Central memory CD4-positive, alpha-beta T cell (primary cell): ENCODE data around the gene METTL1.

Source experiments
- DNase-seq: peaks from one replicate; pipeline ENCODE4 v3.0.0; 2022

Gene METTL1

DNA sequence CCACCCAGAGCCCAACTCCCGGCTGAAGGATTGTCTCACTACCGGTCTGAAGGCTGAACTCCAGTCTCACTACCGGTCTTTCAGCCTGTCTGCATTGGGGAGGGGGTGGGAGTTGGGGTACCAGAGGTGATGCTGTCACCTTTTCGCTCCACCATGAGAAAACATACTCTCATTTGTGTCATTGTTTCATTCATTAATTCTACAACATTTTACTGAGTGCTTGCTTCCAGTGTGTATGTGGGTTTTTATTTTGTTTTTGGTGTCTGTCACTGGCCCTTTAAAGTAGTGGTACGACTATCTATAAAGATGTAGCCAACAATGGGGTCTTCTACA lies 19.3 kb downstream of the METTL1 start:
- DNase-seq, result no peak

DNA sequence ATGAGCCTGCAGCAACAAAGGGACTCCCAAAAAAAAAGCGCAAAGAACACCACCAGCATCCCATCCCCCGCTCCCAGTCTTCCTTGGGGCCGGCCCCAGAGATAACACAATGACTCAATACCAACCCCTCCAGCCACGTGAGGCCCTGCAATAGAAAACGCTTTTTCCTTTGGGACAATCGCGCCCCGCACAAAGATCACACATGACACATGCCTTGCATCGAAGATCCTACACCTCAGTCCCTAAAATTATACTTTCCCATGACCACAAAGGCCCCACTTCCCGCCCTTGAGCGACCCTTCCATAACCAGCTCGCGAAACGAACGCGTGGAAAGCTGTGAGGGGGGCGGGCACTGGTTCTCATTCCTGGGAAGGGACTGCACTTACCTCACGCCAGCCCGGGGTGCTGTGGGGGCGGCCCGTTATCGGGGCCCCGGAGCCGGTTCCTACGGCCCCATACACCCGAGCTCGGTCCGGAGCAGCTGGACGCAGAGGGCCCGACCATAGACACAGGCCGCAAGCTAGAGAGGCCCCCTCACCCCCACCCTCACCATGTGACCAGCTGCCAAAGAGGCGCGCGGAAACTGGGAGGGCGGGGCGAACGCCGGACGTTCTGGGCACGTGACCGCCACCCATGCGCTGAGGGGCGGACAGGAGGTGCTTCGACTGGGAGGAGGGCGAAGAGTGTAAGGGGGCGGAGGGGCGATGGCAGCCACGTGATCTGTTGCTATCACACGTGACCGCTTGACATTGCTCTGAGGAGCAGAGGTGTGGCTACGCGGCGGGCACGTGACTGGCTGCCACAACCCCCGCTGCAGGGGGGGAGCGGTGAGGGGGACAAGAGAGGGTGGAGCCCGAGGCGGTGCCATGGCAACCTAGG lies 19.9 kb downstream of the METTL1 start, which contains the start of gene CDK4:
Gene CDK4 (minus strand): TSS at position 523 of the 880 bp plus-strand sequence. CDS start 593 bp downstream, outside the sequence.
- peak; percentile 99 for DNase-seq

DNA sequence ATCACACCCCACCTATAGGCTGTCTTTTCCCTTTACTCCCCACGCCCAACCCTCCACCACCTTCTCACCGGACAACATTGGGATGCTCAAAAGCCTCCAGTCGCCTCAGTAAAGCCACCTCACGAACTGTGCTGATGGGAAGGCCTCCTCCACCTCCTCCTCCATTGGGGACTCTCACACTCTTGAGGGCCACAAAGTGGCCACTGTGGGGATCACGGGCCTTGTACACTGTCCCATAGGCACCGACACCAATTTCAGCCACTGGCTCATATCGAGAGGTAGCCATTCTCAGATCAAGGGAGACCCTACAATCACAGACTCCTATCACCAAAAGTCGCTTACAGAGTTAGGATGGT lies 20.5 kb downstream of the METTL1 start:
- DNase-seq, result no peak

DNA sequence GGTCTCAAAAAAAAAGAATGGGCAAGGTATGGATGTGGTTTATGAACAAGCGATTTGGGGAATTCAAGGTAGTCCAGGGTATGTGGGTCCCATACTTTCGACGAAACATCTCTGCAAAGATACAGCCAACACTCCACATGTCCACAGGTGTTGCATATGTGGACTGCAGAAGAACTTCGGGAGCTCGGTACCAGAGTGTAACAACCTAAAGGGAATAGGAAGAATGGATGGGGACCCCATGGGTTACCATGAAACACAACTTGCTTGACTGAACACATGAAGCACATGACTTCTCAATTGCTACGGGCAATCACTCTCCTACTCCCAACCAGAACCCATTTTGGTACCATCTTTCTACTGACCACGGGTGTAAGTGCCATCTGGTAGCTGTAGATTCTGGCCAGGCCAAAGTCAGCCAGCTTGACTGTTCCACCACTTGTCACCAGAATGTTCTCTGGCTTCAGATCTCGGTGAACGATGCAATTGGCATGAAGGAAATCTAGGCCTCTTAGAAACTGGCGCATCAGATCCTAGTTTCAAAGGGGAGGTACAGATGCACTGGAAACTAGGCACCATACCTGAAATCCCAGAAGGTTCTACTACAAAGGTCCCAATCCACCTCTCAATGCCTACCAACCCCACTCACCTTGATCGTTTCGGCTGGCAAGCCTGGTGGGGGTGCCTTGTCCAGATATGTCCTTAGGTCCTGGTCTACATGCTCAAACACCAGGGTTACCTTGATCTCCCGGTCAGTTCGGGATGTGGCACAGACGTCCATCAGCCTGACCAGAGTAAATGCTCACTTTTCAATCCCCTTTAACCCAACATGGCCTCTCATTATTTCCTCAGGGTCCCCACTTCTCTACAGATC lies 21.1 kb downstream of the METTL1 start:
- no peak for DNase-seq

DNA sequence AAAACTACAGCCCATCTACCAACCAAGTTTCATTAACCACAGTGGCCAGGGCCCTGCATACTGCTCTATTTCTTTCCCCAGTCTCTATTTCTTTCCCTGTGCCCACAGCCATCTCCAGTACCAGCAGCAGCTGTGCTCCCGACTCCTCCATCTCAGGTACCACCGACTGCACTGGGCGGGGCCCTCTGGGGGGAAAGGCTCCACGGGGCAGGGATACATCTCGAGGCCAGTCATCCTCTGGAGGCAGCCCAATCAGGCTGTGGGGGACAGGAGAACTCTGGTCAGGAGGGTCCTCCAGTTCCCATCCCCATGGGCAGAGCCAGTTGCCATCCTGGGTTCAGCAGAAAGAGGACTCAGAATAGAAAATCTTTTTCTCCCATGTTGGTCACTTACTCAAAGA lies 22.8 kb downstream of the METTL1 start:
- no peak for DNase-seq

DNA sequence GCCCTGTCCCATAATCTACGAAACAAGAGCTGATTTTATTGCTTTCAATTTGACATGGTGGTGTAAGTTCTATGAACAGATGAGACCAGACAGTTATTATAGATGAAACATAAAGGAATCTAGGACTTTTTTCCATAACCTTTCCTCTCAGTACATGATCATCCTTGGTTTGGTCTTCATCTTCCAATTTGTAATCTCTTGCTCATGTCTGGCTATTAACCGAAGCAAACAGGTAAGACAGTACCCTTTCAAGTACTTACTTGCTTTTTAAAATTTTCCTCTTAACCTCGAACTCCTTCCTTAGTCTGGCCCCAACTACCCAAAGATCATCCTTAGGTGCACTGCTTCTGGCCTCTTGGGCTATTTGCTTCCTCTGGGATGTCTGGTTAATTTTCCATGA lies 25.9 kb downstream of the METTL1 start:
- DNase-seq, result no peak

DNA sequence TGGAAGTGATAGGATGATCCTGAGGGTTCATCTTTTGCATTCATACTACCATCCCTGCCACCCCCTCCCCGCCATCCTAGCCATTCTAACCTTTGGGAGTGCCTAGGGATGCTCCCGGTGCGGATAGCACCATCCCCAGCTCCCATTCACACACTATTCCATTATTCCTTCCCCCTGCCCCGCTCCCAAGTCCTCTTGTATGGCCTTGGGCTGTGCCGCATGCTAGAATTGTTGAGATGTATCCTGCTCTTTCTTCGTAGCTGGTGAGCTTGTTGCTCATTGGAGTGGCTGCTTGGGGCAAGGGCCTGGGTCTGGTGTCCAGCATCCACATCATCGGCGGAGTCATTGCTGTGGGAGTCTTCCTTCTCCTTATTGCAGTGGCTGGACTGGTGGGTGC lies 26.4 kb downstream of the METTL1 start:
- no peak for DNase-seq

DNA sequence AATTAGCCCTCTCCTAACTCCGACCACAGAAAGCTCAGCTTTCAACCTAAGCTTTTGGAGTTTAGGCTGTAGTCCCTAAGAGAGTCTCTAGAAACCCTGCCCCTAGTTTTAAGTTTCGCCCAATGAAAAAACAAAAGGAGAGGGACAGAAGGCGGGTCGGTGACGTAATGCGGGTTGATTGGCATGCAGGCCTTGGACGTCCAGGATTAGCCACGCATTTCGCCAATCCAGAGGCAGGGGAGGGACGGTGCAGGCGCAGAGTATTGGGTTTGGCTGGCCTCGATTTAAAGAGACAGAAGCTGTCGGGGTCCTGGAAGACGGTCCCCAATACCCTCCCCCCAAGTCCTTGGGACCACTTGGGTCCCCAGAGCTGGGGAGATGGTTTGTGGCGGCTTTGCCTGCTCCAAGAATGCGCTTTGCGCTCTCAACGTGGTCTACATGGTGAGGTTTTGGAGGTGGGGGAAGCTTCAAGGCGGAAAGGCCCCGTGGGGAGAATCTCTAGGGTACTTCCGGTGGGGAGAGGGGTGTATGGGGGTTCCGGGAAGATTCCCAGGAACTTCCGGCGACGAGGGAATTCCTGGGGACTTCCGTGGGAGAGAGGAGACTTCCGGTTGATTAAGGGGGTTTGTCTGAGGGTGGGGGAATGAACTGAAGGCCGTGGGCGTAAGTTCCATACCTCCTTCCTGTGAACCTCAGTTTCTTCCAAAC lies 27.0 kb downstream of the METTL1 start, which contains the start of gene TSPAN31:
Gene TSPAN31 (plus strand): TSS at position 263 of the 708 bp plus-strand sequence. CDS start 116 bp downstream, at position 379.
- peak; percentile 94 for DNase-seq

DNA sequence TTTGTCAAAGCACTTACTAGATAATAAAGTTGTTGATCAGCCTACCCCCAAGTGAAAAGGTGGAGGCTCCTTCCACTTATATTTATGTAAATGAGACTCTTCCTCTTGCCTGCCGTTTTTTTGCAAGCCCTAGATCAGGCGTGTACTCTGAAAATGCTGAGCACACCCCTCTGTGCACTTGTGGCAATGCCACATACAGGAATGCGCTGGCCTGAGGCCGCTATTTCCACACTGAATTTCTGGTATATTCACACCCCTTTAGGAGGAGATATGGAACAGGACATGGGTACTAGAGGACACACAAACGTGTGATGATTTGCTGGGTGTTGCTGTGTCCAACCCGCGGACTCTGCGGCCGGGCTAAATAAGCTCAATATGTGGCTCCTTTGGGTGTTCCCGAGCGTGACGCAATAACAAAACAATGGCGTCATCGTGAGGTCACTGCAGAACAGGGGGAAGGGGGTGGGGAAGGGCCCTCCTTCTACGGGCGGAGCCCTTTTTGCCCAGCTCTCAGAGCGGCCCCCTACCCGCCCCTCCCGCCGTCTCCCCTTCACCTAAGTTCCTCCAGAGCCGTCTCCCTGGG lies 27.6 kb downstream of the METTL1 start:
- no peak for DNase-seq

DNA sequence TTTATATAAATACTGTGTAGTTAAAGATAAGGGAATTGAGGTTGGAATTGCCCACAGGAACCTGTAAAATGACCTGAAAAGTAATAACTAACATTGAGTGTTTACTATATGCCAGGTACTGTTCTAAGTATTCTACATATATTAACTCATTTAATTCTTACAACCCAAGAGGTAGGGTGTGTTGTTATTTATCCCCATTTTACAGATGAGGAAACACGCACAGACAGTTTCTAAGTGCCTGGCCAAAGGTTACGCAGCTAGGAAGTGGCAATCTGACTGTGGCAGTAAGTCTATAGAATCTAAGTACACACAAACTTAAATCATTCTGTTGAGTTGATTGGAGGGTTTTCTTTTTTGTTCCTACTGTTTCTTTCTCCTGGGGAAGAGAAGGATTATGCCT lies 28.1 kb downstream of the METTL1 start:
- DNase-seq, result no peak

DNA sequence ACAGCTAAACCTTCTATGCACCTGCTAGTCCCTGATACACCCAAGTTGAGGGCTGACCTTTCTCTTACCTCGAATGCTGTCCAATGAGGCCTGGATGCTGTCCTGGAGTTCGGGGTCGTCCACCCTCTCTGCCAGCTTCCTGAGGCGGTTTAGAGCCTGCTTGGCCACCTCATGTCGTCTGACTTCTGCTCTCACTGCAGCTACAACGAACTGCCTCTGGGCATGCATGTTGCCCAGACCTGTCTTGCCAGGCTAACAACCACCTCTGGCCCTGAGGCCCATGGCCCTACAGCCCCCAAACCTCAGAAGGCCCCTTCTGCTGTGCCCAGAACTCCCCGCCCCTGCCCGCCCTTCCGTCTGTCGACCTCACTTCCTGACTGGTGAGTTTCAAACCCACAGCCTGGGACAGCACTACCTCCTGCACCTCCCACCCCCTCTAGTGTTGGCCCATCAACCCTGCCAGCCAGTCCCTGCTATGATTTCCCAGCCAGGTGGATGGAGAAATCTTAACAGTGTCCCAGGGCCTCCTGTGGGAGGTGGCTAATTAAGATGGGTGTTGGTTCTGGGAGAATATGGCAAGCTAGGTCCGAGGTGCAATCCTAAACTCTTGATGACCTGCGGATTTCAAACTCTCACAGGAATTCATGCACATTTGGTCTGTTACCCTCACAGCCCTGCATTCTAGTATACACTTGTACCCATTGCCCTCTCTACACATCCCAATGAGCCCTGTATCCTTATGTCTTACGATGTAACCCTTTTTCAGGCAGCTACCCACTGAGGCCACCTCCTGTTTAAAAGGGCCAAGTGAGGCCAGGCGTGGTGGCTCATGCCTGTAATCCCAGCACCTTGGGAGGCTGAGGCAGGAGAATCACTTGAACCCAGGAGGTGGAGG lies 29.8 kb downstream of the METTL1 start:
- DNase-seq, result peak; percentile 82

DNA sequence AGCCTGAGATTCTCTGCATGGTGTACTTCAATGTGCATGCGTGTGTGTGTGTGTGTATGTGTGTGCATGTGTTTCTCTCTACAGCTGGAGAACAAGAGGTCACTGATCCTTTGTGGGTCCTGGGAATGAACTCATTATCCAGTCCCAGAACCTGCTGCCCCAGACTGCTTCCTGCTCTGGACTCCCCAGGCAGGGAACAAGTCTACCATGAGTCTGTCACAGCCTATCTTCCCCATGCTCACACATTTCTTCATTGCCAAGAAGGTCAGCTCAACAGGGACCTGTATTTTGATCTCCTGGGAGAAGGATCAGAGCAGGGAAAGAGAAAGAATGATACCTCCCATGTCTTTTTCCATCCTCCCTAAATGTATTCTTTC lies 30.5 kb downstream of the METTL1 start:
- no peak for DNase-seq

DNA sequence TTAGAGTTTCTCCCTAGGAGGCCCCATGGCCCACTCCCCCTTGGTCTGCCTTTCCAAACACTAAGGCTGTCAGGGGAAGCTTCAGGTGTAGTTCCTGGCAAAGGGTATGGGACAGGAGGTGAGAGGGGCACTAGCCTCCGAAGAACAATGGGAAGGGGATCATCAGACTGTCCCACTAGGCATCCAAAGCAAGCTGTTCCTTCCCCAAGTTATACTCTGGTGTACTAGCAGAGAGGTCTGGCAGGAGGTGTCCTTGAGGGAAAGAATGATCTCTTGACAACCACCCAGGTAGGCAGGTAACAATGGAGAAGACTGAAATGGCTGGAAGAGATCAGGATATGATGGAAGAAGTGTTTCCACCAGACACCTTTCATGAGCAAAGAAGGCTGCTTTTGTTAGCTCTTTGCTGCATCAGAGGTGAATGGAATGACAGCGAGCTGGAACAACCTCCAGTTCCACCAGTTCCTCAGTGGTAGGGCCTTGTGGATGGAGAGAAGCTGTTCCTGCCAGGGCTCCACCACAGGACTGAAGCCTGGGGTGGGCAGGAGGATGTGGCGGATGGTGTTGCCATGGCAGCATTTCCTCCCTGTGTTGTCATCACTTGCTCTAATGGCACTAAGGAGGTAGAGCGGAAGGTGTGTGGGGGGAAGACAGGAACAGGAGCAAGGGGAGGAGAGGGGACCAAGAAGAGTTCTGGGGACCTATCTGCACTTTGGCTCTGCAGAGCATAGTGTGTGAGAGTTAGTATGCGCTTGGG lies 31.1 kb downstream of the METTL1 start:
- peak; percentile 92 for DNase-seq

DNA sequence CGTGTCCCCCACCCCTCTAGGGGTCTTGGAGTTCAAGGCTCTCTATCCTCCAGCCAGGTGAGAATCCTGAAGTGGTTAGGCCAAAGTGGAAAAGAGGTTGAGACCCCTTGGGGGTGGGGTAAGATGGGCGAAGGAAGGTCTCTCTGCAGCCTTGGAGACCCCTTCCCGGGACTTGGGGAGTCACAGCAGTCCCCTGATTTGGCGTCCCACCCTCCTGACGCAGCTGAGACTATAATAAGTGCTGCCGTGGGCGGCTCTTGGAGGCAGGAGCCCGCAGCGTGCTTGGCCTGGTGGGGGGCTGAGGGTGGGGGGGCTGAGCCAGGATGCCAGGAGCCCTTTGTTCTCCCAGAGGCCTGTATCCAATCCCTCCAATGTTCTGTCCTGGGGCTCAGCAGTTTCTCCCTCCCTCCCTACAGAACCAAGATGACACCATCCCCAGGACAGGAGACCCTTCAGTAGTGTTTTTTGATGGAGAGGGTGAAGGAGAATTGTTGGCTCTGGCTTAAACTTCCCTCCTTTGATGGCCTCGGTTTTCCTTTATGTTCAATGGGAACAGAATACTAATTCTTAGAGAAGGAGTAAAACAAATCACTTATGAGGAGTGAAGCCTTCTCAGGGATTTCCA lies 31.9 kb downstream of the METTL1 start:
- no peak for DNase-seq

DNA sequence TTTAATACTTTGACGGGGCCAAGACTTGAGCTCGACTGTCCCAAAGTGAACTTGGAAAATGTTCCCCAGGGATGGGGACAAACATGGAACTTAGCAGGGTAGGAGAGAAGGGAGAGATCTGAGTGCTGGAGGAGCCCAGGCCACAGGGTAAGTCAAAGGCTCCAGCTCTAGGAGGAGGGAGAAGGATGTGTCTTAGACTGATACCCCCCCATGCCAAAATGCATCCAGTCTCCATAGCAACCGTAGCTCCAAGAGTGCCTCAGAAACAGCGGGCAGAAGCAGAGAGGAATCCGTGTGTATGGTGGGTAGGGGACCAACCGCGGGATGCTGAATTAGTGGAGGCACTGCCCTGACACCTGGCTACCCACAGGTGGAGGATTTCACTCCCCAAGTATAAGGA lies 32.5 kb downstream of the METTL1 start:
- no peak for DNase-seq

DNA sequence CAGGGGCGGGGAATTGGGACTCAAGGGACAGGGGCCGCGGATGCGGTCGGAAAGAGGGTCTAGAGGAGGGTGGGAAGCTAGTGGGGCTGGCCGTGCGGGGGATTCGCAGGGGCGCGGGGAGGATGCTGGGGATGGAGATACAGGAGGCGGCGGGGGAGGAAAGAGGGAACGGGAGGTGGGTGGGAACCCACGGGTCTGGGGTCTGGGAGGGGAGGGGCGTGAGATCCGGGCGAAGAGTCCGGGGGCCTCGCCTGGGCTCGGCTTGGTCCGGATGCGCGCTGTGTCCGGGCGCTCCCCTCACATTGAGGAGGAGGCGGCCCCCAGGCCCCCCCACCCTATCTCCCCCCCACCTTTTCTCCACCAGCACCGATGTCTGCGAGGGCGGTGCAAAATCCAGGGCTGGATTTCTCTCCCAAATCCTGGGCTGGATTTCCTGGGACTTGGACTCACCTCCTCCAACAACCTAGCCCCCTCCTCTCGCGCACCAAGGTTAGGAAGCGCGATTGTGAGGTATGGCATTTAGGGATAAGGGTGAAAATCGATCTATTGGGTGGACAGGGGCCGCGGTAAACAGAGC lies 33.2 kb downstream of the METTL1 start, which contains the start of gene AGAP2:
Gene AGAP2 (minus strand): TSS at position 82 of the 577 bp plus-strand sequence. CDS start 496 bp downstream, outside the sequence.
- no peak for DNase-seq

DNA sequence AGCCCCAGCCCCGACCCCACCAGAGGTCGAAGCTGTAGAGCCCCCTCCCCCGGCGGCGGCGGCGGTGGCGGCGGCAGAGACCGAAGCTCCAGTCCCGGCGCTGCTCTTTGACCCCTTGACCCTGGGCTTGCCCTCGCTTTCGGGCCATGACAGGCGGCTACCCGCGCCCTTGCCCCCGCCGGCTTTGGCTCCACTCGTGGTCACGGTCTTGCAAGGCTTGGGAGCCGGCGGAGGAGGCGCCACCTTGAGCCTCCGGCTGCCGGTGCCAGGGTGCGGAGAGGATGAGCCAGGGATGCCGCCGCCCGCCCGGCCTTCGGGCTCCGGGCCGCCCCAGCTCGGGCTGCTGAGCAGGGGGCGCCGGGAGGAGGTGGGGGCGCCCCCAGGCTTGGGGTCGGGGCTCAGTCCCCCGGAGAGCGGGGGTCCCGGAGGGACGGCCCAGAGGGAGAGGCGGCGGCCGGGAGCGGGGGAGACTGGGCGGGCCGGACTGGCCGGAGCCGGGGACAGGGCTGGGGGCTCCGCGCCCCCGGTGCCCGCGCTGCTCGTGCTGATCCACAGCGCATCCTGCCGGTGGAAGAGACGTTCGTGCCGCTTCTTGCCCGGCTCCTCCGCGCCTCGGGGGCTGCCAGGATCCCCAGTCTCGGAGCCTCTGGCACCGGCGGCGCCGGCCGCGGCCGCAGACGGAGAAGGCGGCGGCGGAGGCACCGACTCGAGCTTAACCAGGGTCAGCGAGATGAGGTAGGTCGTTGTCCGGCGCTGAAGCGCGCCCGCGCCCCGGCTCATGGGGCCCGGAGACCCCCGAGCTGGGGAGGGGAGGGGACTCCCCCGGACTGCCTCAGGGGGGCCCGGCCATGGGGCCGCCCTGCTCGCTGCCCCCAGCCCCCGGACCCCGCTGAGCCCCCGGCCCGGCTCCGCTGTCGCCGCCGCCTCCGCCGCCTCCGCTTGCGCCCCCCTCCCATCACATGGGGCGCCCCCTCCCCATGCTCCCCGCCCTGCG lies 34.1 kb downstream of the METTL1 start:
- no peak for DNase-seq

DNA sequence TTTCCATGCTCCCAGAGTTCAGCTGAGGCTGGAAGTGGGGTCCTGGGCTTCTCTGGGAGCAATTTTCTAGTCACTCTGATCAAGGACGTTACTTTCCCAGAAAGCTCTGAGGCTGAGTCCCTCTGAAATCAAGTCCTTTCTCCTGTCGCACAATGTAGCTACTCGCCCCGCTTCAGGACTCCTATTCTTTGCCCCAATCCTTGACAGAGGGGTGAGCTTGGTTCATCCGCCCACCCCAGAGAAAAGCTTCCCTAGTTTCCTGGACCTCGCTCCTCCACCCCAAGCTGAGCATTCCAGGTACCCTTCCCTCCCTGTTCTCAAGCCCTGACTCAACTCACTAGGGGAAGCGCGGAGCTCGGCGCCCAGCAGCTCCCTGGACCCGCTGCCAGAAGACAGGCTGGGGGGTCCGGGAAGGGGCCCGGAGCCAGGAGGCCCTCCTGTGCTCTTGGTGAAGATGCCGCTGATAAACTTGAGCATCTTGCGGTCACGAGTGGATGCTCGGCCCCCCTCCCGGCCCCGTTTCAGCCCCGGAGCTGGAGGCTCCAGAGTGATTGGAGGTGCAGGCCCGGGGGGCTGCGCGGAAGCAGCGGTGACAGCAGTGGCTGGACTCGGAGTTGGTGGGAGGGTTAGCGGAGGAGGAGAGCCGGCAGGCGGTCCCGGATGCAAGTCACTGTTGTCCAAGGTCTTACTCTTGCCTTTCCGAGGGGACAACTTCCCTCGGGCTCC lies 35.0 kb downstream of the METTL1 start:
- no peak for DNase-seq
